ENCODE data around the gene MCRIP2.

The MCRIP2 gene

DNA sequence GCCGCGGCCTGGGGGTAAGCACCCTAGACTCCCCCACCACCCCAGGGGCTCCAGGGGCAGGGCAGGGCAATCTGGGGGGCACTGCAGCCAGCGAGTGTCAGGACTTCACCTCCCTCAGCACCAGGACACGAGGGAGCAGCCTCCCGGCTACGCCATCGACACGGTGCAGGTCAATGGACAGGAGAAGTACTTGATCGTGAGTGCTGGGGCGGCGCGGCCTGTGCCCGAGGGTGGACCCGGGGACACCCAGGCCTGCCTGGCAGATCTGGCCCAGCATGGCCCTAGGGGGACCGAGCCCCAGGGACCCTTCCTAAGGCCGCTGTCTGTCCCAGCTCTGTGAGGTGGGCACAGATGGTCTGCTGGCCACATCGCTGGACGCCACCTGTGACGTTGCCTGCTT lies 30.7 kb downstream of the MCRIP2 start:
- DNase-seq = no peak

DNA sequence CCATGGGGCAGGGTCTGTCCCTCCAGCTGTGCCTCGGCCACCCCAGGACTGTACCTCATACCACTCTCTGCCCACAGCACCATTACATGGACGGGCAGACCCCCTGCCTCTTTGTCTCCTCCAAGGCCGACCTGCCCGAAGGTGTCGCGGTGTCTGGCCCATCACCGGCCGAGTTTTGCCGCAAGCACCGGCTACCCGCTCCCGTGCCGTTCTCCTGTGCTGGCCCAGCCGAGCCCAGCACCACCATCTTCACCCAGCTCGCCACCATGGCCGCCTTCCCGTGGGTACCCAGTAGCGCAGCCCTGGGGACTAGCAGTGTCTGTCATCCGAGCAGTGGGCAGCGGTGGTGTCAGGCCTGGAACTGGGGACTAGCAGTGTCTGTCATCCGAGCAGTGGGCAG lies 31.2 kb downstream of the MCRIP2 start:
- no peak for DNase-seq

DNA sequence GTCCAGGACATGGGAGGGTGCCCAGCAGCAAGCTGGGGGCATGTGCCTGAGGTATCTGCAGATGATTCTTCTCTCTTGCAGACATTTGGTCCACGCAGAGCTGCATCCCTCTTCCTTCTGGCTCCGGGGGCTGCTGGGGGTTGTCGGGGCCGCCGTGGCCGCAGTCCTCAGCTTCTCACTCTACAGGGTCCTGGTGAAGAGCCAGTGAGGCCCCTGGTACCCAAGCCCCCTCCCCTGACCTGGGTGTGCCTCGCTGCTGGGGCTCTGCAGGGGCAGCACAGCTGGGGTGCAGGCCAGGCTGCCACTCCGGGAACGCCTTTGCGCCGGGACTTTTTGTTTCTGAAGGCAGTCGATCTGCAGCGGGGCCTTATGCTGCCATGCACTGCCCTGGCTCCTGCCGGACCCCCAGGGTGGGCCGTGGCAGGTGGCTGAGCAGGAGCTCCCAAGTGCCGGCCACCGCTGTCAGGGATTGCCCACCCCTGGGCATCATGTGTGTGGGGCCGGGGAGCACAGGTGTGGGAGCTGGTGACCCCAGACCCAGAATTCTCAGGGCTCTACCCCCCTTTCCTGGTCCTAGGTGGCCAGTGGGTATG lies 31.9 kb downstream of the MCRIP2 start:
- no peak for DNase-seq

DNA sequence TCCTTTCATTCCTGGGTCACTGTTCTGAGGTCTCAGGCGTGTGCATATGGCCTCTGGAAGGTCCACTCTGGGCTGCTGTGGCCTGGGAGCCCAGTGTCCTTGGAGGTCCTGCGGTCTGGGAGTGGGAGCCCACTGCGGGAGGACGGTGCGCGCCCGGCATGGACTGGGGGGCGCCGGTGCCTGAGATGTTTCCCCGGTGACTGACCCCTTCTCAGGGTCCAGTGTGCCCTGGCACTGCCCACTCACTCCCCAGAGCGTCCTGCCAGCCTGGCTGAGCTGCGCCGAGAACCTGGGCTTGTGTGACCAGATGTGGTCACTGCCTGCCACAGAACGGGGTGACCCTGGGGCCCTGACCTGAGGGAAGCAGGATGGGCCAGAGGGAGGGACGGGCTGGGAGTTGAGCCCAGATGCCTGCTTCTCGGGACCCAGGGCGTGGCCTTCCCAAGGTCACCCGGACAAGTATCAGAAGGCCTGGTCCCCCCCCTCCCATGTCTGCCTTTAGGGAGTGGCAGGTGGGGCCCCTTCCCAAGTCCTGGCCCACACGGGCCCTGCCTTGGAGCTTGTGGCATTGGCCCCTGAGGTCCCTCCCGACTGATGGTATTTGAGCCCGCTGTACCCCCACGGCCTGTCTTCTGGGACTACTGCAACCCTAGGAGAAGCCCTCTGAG lies 32.7 kb downstream of the MCRIP2 start:
- no peak for DNase-seq

DNA sequence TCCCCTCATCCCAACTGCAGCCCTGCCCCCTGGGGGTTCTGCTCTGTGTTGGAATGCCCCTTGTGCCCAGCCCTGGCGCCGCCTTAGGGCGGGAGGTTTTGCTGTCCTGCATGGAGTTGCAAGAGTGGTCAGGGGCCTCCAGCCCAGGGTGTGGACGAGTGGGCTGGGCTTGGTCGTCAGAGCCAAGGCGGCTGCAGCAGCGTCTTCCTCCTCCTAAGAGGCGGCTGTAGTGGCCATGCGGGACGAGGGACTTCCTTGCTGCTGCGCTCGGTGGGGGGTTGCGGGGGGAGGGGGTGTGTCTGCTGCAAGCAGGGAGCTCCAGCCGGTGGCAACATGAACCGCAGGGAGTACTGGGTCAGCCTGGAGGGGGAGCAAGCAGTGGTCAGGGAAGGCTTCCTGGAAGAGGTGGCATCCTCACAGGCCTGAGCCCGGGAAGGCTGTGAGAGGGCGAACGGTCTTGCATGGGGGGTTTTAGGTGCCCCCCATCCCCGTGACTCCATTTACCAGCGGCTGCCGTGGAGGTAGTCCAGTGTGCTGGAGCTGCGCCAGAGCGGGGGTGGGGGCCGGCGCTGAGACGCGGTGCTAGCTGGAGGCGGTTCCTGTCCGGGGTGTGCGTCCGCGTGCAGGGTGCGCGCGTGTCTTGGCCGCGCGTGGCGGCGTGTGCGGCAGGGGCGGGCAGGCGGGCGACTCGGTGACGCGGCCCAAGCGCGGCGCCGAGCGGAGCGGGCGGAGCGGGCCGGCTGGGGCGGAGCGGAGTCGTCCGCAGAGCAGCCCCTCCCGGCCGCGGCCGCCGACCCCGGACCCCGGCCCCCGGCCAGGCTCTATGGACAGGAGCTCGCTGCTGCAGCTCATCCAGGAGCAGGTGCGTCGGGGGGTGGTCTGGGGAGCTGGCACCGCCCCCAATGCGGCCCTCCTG lies 33.6 kb downstream of the MCRIP2 start, which contains the start of gene RHBDL1:
Gene RHBDL1 (plus strand): TSS at position 704 of the 916 bp plus-strand sequence. CDS start 120 bp downstream, at position 824.
- no peak for DNase-seq

DNA sequence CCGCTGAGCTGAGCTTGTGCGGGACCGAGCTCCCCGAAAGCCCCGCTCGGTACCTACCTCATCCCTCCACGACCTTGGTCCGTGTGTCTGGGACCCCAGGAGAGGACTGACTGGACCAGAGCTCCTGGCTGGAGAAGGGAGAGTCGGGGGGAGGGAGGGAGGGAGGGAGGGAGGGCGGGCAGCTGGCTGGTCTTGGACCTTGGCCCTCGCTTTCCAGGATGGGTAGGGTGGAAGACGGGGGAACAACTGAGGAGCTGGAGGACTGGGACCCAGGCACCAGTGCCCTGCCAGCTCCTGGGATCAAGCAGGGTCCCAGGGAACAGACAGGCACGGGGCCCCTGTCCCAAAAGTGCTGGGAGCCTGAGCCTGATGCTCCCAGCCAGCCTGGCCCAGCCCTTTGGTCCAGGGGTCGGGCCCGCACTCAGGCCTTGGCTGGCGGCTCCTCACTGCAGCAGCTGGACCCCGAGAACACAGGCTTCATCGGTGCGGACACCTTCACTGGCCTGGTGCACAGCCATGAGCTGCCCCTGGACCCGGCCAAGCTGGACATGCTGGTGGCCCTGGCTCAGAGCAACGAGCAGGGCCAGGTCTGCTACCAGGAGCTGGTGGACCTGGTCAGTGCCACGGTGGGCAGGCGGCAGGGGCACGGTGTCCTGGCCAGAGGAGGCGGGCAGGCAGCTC lies 34.4 kb downstream of the MCRIP2 start:
- DNase-seq = no peak

DNA sequence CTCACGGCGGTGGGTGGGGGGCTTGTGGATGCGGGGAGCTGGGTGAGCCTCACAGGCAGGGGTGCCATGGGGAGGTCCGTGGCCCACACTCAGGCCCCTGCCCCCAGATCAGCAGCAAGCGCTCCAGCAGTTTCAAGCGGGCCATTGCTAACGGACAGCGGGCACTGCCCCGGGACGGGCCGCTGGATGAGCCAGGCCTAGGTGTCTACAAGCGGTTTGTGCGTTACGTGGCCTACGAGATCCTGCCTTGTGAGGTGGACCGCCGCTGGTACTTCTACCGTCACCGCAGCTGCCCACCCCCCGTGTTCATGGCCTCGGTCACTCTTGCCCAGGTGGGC lies 34.9 kb downstream of the MCRIP2 start:
- DNase-seq = no peak

DNA sequence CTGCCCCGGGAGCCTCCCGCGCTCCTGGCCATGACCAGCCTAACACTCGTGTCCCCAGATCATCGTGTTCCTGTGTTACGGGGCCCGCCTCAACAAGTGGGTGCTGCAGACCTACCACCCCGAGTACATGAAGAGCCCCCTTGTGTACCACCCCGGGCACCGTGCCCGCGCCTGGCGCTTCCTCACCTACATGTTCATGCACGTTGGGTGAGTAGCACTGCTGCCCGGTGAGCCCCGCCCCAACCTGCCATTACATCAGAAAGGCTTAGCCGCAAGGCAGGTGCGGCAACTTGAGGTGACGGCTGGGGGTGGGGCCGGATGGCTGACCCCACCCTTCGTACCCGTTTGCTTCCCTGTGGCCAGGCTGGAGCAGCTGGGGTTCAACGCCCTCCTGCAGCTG lies 35.3 kb downstream of the MCRIP2 start:
- no peak for DNase-seq

DNA sequence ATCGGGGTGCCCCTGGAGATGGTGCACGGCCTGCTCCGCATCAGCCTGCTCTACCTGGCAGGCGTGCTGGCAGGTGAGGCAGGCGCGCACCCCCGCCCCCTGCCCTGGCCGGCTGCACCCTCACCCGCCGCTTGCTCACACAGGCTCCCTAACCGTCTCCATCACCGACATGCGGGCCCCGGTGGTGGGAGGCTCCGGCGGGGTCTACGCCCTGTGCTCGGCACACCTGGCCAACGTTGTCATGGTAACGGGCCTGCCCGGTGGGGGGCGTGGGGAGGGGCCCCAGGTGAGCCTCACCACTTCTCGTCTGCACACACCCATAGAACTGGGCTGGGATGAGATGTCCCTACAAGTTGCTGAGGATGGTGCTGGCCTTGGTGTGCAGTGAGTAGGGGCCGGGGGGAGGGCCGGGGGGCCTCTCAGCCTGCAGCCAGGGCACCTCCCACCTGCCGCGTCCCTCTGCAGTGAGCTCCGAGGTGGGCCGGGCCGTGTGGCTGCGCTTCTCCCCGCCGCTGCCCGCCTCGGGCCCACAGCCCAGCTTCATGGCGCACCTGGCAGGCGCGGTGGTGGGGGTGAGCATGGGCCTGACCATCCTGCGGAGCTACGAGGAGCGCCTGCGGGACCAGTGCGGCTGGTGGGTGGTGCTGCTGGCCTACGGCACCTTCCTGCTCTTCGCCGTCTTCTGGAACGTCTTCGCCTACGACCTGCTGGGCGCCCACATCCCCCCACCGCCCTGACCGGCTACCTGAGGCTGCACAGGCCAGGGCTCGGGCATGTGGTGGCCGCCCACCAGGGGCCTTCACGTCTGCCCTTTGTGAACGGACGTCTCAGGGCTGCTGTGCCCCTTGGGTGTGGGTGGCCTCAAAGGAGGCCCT lies 35.9 kb downstream of the MCRIP2 start:
- DNase-seq = no peak

DNA sequence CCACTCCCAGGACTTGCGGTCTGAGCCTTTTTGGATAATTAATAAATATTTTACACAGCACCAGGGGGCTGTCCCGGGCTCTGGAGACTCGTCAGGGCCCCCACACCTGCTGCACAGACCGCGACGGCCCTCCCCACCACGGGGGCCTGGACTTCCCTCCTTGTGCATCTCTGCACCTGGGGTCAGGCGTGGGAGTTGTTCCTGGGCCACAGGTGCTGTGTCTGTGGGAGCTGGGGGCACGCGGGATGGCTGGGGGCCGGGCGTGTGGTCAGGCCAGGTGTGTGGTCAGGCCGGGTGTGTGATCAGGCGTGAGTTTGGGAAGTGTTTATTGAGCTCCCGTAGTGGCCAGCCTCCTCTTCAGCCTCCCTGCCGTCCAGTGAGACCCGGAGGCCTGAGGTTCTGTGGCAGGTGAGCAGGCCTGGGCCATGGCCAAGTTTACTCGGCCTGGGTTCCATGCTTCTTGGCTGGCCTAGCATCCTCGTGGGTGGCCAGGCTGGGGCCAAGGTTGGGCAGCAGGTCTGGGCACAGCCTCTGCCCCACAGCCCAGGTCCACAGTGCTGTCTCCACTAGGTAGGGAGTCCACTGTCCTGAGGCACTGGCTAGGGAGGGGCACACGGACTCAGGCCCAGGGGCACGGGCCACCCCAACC lies 36.7 kb downstream of the MCRIP2 start:
- DNase-seq = no peak

DNA sequence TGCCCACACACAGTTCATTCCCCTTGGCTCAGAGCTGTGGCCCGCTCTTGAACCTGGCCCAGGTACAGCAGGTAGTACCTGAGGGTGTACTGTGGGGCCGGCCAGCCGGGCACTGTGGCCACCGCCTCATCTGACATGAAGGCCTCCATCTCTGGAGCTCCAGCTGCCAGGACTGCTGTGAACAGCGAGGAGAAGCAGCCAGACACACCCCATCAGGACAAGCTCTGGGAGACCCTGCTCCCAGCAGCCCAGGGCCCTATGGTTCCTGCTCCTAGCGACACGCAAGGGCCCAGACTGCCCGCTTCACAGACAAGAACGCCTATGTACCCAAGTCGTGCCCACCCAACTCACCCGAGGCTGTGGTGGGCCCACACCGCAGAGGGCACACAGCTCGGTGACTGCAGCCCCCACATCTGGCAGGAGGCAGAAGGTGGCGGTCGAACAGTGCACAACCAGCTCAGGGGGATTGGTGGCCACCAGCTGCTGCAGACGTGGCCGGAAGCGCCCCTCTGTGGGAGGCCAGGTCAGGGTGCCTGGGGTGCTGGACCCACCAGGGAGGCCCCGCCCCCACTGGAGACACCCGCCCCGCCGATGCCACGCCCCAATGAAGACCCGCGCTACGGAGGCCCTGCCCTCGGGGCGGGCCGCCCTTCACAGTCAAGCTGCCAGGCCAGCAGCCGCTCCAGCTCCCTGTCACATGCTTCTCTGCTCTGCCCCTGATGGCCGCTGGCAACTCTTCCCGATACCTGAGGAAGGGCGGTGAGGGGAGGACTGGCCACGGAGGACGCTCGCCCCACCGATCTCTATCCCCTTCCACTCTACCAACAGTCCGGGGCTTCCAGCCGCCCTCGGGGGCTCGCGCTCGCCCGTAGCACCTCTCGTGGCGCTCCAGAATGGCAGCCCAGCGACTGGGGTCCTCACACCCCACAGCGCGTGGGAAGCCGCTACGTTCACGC lies 37.5 kb downstream of the MCRIP2 start:
- peak; percentile 33 for DNase-seq

DNA sequence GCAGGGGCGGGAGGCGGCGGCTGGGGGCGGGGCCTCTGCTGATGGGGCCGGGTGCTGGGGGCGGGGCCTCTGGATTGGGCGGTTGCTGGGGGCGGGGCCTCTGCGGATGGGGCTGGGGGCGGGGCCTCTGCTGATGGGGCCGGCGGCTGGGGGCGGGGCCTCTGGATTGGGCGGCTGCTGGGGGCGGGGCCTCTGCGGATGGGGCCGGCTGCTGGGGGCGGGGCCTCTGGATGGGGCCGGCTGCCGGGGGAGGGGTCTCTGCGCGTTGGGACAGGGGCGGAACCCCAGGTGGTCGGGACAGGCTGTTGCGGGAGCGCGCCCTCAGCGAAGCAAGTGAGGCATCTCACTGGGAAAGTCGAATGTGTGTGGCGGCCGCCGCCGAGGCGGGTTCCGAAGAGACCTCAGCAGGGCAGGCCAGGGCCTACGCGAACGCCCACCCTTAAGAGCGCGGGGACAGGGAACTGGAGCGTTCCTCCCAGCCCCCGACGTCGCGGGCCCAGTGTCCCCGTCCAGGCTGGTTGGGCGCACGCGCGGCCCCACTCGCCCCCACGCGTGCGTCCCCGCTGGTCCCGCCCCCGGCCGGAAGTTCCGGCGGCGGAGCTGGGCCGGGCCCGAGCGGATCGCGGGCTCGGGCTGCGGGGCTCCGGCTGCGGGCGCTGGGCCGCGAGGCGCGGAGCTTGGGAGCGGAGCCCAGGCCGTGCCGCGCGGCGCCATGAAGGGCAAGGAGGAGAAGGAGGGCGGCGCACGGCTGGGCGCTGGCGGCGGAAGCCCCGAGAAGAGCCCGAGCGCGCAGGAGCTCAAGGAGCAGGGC lies 38.4 kb downstream of the MCRIP2 start, which contains the start of gene STUB1:
Gene STUB1 (plus strand): TSS at position 597 of the 811 bp plus-strand sequence. CDS start 116 bp downstream, at position 713.
- peak; percentile 58 for DNase-seq

DNA sequence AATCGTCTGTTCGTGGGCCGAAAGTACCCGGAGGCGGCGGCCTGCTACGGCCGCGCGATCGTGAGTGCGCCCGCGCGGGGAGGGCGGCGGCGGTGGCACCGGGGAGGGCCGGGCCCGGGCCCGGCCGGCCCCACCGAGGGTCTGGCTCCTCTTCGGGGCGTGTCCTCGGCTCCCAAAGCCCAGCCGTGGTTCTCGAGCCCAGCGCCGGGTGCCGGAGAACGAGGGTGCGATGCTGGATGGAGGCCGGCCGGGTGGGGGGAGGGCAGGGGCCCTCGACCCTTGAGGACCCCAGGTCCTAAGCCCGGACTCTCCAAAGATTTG lies 39.0 kb downstream of the MCRIP2 start:
- DNase-seq = no peak

DNA sequence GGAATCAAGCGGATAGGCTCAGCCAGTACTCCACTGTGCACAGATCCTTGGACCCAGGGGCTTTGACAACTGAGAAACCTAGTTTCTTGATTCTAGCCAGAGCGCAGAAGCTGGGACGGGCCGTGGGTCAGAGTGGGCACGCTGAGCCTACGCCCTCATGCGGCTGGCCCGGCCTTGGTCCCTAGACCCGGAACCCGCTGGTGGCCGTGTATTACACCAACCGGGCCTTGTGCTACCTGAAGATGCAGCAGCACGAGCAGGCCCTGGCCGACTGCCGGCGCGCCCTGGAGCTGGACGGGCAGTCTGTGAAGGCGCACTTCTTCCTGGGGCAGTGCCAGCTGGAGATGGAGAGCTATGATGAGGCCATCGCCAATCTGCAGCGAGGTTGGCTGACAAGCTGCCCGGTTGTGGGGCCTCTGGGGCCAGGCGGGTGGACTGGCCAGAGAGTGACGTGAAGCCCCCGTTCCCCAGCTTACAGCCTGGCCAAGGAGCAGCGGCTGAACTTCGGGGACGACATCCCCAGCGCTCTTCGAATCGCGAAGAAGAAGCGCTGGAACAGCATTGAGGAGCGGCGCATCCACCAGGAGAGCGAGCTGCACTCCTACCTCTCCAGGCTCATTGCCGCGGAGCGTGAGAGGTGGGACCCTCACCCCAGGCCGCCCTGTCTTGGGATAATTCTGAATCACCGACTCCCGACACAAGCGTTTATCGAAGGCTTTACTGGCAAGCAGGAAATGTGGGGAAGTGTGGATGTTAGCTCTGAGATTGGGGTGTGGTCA lies 39.5 kb downstream of the MCRIP2 start:
- DNase-seq = no peak

DNA sequence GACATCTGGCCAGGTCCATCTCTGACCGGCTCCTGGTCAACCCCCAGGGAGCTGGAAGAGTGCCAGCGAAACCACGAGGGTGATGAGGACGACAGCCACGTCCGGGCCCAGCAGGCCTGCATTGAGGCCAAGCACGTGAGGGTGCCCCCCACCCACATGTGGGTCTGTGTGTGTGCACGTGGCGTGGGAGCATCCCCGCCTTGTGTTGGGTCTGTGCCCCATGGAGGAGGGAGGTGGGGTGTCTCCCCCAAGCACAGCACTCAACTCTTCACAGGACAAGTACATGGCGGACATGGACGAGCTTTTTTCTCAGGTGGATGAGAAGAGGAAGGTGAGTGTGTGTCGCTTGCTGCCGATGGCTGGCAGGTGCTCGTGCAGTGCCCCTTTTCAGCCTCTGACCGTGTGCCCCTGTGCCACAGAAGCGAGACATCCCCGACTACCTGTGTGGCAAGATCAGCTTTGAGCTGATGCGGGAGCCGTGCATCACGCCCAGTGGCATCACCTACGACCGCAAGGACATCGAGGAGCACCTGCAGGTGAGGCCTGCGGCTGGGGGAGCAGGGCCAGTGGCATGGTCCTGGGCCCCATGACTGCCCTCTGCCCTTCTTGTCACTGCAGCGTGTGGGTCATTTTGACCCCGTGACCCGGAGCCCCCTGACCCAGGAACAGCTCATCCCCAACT lies 40.3 kb downstream of the MCRIP2 start:
- DNase-seq = no peak

DNA sequence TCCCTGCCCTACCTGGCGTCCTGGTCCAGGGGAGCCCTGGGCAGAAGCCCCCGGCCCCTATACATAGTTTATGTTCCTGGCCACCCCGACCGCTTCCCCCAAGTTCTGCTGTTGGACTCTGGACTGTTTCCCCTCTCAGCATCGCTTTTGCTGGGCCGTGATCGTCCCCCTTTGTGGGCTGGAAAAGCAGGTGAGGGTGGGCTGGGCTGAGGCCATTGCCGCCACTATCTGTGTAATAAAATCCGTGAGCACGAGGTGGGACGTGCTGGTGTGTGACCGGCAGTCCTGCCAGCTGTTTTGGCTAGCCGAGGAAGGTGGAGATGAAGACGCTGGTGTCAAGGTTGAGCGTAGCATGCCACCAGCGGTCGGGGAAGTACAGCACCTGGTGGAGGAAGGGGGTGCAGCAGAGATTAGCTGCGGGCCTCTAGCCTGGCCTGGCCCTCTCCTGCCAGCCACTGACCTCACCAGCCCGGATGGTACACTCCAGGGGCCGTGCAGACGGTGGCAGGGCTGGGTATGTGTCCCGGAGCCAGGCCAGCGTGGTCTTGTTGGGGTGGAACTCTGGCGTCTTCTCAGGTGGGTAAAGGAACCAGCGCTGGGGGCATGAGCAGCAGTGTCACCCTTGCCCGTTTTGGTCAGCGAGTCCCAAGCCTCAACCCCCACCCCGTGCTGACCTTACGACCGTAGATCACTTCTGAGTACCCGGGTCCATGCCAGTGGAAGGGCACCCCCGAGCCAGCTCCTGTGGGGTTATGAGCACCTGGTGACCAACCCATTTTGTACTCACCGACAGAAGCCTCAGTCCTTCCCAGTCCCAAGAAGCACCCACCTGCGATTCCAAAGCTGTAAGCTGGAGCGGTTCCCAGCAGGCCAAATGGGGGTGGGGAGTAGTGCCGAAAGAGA lies 41.1 kb downstream of the MCRIP2 start:
- no peak for DNase-seq

All from kidney glomerular epithelial cell (primary cell).